Activated naive CD8-positive, alpha-beta T cell treated with anti-CD3 and anti-CD28 coated beads, Interleukin-2, amount 50 U/mL, for 16 hours (primary cell): Measurements from ENCODE around the gene ADAM19.
"Not testable (repeated sequence)": the region's sequence is repeated elsewhere in the genome, so short reads cannot be mapped to it uniquely, and the experiment has no call there.

Experiments used
- DNase-seq: peaks from one replicate; pipeline ENCODE4 v3.0.0-alpha.2; 2020; ENCODE audit warnings: low read depth, low spot score

Gene ADAM19

DNA sequence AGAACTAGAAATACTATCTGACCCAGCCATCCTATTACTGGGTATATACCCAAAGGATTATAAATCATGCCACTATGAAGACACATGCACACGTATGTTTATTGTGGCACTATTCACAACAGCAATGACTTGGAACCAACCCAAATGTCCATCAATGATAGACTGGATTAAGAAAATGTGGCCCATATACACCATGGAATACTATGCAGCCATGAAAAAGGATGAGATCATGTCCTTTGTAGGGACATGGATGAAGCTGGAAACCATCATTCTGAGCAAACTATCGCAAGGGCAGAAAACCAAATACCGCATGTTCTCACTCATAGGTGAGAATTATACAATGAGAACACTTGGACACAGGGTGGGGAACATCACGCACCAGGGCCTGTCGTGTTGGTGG lies 145.7 kb downstream of the ADAM19 start:
- DNase-seq = not testable (repeated sequence)
